Astrocyte (in vitro differentiated cells and primary cell): Measurements from ENCODE around the gene TMEM178B.

Experiments used
- CTCF ChIP-seq: IDR thresholded peaks from 2 replicates; pipeline ENCODE4 v1.5.1; 2011; ENCODE audit warnings: low read depth, mild to moderate bottlenecking, inconsistent platforms, low read length, moderate library complexity; ENCODE audit not compliant: insufficient read depth
- EZH2 ChIP-seq: IDR thresholded peaks from 2 replicates; pipeline ENCODE4 v1.6.1; 2012; ENCODE audit warnings: mild to moderate bottlenecking, low read length, inconsistent platforms; ENCODE audit not compliant: insufficient read depth

- no peak for TF ChIP-seq CTCF
- TF ChIP-seq EZH2 = no peak
Observed at GRCh38 chr7:141246426-141246825, 172.6 kb downstream of the TMEM178B start.
